Sigmoid colon (tissue), 7 donors: ENCODE measurements around the gene ZNF280B. TPM values are rescaled to one million over a fixed set of nuclear protein-coding genes. Genes with fewer than 3 reads are reported as not detected.
"Not testable (repeated sequence)": the region's sequence is repeated elsewhere in the genome, so short reads cannot be mapped to it uniquely, and the experiment has no call there.

Source experiments
- DNase-seq: peaks from one replicate; pipeline ENCODE4 v3.0.0-alpha.2; 2019
- H3K27ac ChIP-seq, 4 donors: fragments of 200-600 bp; sonication (generic); one replicate each; pipeline ENCODE4 v1.5.1; 2016 to 2019; ENCODE audit warnings: mild to moderate bottlenecking in 1 of 4
- H3K27me3 ChIP-seq, 3 donors: fragments of 200-600 bp; sonication (generic); one replicate each; pipeline ENCODE4 v1.5.1; 2019; ENCODE audit warnings: mild to moderate bottlenecking in 1 of 3
- H3K36me3 ChIP-seq, 4 donors: fragments of 200-600 bp; sonication (generic); one replicate each; pipeline ENCODE4 v1.5.1; 2016 to 2019
- H3K4me1 ChIP-seq, 4 donors: fragments of 200-600 bp; sonication (generic); one replicate each; pipeline ENCODE4 v1.5.1; 2017 to 2019
- H3K4me3 ChIP-seq, 4 donors: fragments of 200-600 bp; sonication (generic); one replicate each; pipeline ENCODE4 v1.5.1; 2017 to 2019; ENCODE audit warnings: mild to moderate bottlenecking in 2 of 4, moderate library complexity in 1 of 4
- H3K9me3 ChIP-seq, 4 donors: fragments of 200-600 bp in 3 of 4; sonication (generic) in 3 of 4; one replicate each; pipeline versions ENCODE4 v1.5.1 to v1.6.1; 2013 to 2019
- CTCF ChIP-seq, 4 experiments: fragments of 450-650 bp in 3 of 4; fragments of 200-600 bp in 1 of 4; IDR thresholded peaks; one replicate each; pipeline ENCODE4 v1.5.1; 2016 to 2019; ENCODE audit warnings: antibody characterized with exemption in 4 of 4, mild to moderate bottlenecking in 3 of 4, moderate library complexity in 2 of 4
- EP300 ChIP-seq, 4 donors: sonication (generic); formaldehyde crosslinking; IDR thresholded peaks; one replicate each; pipeline ENCODE4 v1.6.1; 2017; ENCODE audit warnings: antibody characterized with exemption in 4 of 4
- POLR2A ChIP-seq, 2 donors: fragments of 450-650 bp; IDR thresholded peaks; one replicate each; pipeline ENCODE4 v1.6.1; 2016; ENCODE audit warnings: antibody characterized with exemption in 2 of 2, mild to moderate bottlenecking in 2 of 2, moderate library complexity in 2 of 2
- POLR2AphosphoS5 ChIP-seq, 4 donors: sonication (generic); formaldehyde crosslinking; IDR thresholded peaks; one replicate each; pipeline ENCODE4 v1.6.1; 2017; ENCODE audit warnings: antibody characterized with exemption in 4 of 4
- WGBS, 2 donors: extraction: QIAGEN DNeasy Blood & Tissue Kit; methylation state at CpG; one replicate each; pipeline ENCODE4 v1.1.7; 2013; 5-methylcytosine and 5-hydroxymethylcytosine counted together
- intact Hi-C: fragments of 100-400 bp; cut with DNase I; formaldehyde crosslinking; loops from one replicate; pipeline ENCODE4 v1.15.1; 2023
- polyA plus RNA-seq, 3 donors: library from polyadenylated mRNA; stranded (reverse); fragments of 200-250 nt; gene quantifications; one replicate each; pipeline ENCODE4 v1.2.3, GENCODE V29; 2013
- total RNA-seq, 4 donors: library from RNA; depleted of rRNA; stranded (reverse); fragments of >200 nt; gene quantifications; one replicate each; pipeline ENCODE4 v1.1.0, GENCODE V29; 2016
- donor health status: healthy with polysubstance abuse.
- donor health status: Bipolar disorder and iron deficiency.
- donor health status: healthy.

Gene ZNF280B
- total and polyA plus RNA-seq, 7 donors: under 0.01 to 1.1 (median 0.41) TPM

GRCh38 chr22:22535662-22536061 lies 27.1 kb upstream of the ZNF280B start:
- Histone ChIP-seq H3K9me3 (peaks cover 0 to 3% (median 0%) of the 10 kb centered on the region in 4 donors), H3K4me3 (no peak overlapping the region), H3K4me1 (no peaks in the 10 kb centered on the region), H3K27ac (no peak overlapping the region), H3K27me3 (no peaks in the 10 kb centered on the region), H3K36me3 (no peaks in the 10 kb centered on the region)
- TF ChIP-seq POLR2A (IDR thresholded peaks at IDR 0.05) (no peak), POLR2AphosphoS5 (IDR thresholded peaks at IDR 0.05) (no peak), CTCF (IDR thresholded peaks at IDR 0.05) (no peak), EP300 (IDR thresholded peaks at IDR 0.05) (no peak)
- intact Hi-C loops: no loop called here
- WGBS, 2 donors: 87 to 91% methylated on average over 3 of the region's 3 CpGs
- DNase-seq: no peak

GRCh38 chr22:22534604-22535415 lies 26.3 kb upstream of the ZNF280B start:
- intact Hi-C loops: no loop called here
- no peak for TF ChIP-seq POLR2A (IDR thresholded peaks at IDR 0.05)
- no peak for TF ChIP-seq POLR2AphosphoS5 (IDR thresholded peaks at IDR 0.05)
- TF ChIP-seq CTCF (IDR thresholded peaks at IDR 0.05): no peak
- TF ChIP-seq EP300 (IDR thresholded peaks at IDR 0.05): no peak
- WGBS, 2 donors: 85 to 87% methylated on average over 9 of the region's 9 CpGs
- Histone ChIP-seq H3K9me3 (no peaks in the 10 kb centered on the region), H3K36me3 (no peaks in the 10 kb centered on the region), H3K27me3 (no peaks in the 10 kb centered on the region), H3K4me3 (no peak overlapping the region), H3K4me1 (no peaks in the 10 kb centered on the region), H3K27ac (no peak overlapping the region)
- DNase-seq: no peak

GRCh38 chr22:22533863-22534262 lies 25.3 kb upstream of the ZNF280B start:
- no peaks in the 10 kb centered on the region for H3K4me1 ChIP-seq
- TF ChIP-seq POLR2A (IDR thresholded peaks at IDR 0.05) (no peak), EP300 (IDR thresholded peaks at IDR 0.05) (no peak), CTCF (IDR thresholded peaks at IDR 0.05) (no peak), POLR2AphosphoS5 (IDR thresholded peaks at IDR 0.05) (no peak)
- no peak overlapping the region for H3K4me3 ChIP-seq
- 73 to 77% methylated on average over 5 of the region's 5 CpGs for WGBS, 2 donors
- H3K27me3 ChIP-seq: no peaks in the 10 kb centered on the region
- no peak overlapping the region for H3K27ac ChIP-seq
- H3K9me3 ChIP-seq: no peaks in the 10 kb centered on the region
- intact Hi-C loops: no loop called here
- no peak for DNase-seq
- no peaks in the 10 kb centered on the region for H3K36me3 ChIP-seq

GRCh38 chr22:22533417-22533816 lies 24.9 kb upstream of the ZNF280B start:
- no peaks in the 10 kb centered on the region for H3K27me3 ChIP-seq
- no peaks in the 10 kb centered on the region for H3K36me3 ChIP-seq
- WGBS, 2 donors: 89 to 95% methylated on average over 1 of the region's 1 CpG
- no peak for TF ChIP-seq POLR2A (IDR thresholded peaks at IDR 0.05)
- TF ChIP-seq POLR2AphosphoS5 (IDR thresholded peaks at IDR 0.05): no peak
- no peak for TF ChIP-seq CTCF (IDR thresholded peaks at IDR 0.05)
- no peak for TF ChIP-seq EP300 (IDR thresholded peaks at IDR 0.05)
- DNase-seq: no peak
- no peaks in the 10 kb centered on the region for H3K9me3 ChIP-seq
- no peak overlapping the region for H3K4me3 ChIP-seq
- no peak overlapping the region for H3K27ac ChIP-seq
- intact Hi-C loops: no loop called here
- no peaks in the 10 kb centered on the region for H3K4me1 ChIP-seq

- WGBS, 2 donors: 85 to 86% methylated on average over 12 of the region's 12 CpGs
- H3K4me1 ChIP-seq, intact Hi-C loops, H3K36me3 ChIP-seq, H3K27ac ChIP-seq, H3K27me3 ChIP-seq, H3K4me3 ChIP-seq, DNase-seq, H3K9me3 ChIP-seq: not testable (repeated sequence)
These were observed 24.1 kb upstream of the ZNF280B start for GRCh38 chr22:22532547-22533071.
